Measurements from ENCODE around the gene PRKAR2A. TPM values are rescaled to one million over a fixed set of nuclear protein-coding genes. Genes with fewer than 3 reads are reported as not detected.

The PRKAR2A gene
- total RNA-seq, 2 donors from 2014 or later: 38.9 to 41.2 TPM

GRCh38 chr3:48881006-48881405 is 33.3 kb upstream of the PRKAR2A start:
- TF ChIP-seq CTCF (conservative IDR thresholded peaks at IDR 0.05): no peak
- no peak overlapping the region for H3K4me3 ChIP-seq (ENCODE audit: low read length)
- H3K9ac ChIP-seq (ENCODE audit: extremely low read depth, low read length, poor library complexity, severe bottlenecking): no peak overlapping the region
- no peak overlapping the region for H3K4me3 Mint-ChIP-seq
- no peaks in the 10 kb centered on the region for H3K27me3 ChIP-seq (ENCODE audit: control insufficient read depth, insufficient read depth, low read length, poor library complexity, severe bottlenecking)
- H3K36me3 ChIP-seq (ENCODE audit: control insufficient read depth, insufficient read depth, low read length): no peaks in the 10 kb centered on the region
- H3K9me3 Mint-ChIP-seq: no peaks in the 10 kb centered on the region
- H3K36me3 Mint-ChIP-seq (ENCODE audit: low read depth): peaks cover 7% of the 10 kb centered on the region
- no peaks in the 10 kb centered on the region for H3K9me3 ChIP-seq (ENCODE audit: control insufficient read depth, low read length)
- H3K27ac ChIP-seq (ENCODE audit: low read depth, low read length): no peak overlapping the region
- H3K4me1 Mint-ChIP-seq: peaks cover 1% of the 10 kb centered on the region
- 94 to 99% methylated on average over 3 of the region's 3 CpGs for WGBS, 2 experiments (ENCODE audit: insufficient coverage in 1 of 2, insufficient read length in 1 of 2)
- no peaks in the 10 kb centered on the region for H3K4me1 ChIP-seq (ENCODE audit: control insufficient read depth, insufficient read depth, low read length)
- peak overlapping the region; percentile 16 for H3K27ac Mint-ChIP-seq
- H3K27me3 Mint-ChIP-seq (ENCODE audit: insufficient read depth): no peaks in the 10 kb centered on the region
- DNase-seq: no peak

DNA sequence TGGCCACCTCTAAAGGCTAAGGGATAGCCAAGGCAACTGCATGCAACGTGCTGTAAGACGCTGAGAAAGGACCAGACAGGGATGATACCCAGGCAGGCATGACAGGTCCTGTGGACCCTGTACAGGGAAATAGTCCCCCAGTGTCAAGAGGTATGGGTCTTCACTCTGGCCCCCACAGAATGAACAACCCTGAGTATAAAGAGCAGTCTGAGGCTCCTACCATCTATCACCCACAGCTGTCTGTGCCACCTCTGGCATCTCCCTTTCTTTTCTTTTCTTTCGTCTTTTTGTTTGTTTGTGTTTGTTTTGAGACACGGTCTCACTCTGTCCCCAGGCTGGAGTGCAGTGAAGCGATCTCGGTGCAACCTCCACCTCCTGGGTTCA is 32.3 kb upstream of the PRKAR2A start:
- Histone ChIP-seq H3K9me3 (ENCODE audit: control insufficient read depth, low read length) (no peaks in the 10 kb centered on the region), H3K9ac (ENCODE audit: extremely low read depth, low read length, poor library complexity, severe bottlenecking) (no peak overlapping the region), H3K4me3 (ENCODE audit: low read length) (no peak overlapping the region), H3K27ac (ENCODE audit: low read depth, low read length) (no peak overlapping the region), H3K36me3 (ENCODE audit: control insufficient read depth, insufficient read depth, low read length) (no peaks in the 10 kb centered on the region), H3K4me1 (ENCODE audit: control insufficient read depth, insufficient read depth, low read length) (no peaks in the 10 kb centered on the region), H3K27me3 (ENCODE audit: control insufficient read depth, insufficient read depth, low read length, poor library complexity, severe bottlenecking) (no peaks in the 10 kb centered on the region)
- Mint-ChIP-seq H3K27me3 (ENCODE audit: insufficient read depth) (no peaks in the 10 kb centered on the region), H3K9me3 (no peaks in the 10 kb centered on the region), H3K4me3 (no peak overlapping the region), H3K4me1 (peaks cover 1% of the 10 kb centered on the region), H3K36me3 (ENCODE audit: low read depth) (peaks cover 7% of the 10 kb centered on the region), H3K27ac (peak overlapping the region; percentile 50)
- 87 to 95% methylated on average over 3 to 6 of the region's 6 CpGs for WGBS, 2 experiments (ENCODE audit: insufficient coverage in 1 of 2, insufficient read length in 1 of 2)
- TF ChIP-seq CTCF (conservative IDR thresholded peaks at IDR 0.05): no peak
- DNase-seq: no peak

DNA sequence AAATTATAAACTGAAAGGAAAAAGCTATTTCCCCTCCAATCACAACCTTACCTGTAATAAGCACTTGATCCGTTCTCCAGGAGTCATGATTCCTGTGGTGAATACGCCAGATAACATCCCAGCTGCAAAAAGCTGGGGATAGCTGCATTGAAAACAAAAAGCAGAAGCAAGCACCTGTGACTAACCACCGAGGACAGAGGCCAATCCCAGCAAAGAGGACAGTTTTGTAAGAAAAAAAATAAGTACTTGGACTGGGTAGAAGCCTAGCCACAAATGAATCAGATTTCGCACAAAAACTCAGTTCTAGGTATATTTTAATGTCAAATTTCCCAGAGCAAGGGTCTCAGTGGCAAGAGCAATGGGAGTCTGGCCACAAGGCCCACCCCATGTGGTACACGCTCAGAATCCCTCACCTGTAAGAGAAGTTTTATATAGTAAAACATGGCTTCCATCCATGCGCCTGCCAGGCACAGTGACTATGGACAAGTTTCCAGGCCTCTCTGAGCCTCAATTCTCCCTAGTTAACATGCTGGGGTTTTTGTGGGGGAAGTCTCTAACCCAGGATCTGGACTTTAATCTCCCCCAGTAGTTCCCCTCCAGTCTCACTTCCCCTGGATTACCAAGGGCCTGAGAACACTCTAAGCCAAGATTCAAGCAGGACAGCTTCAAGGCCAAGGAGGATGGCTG is 31.8 kb upstream of the PRKAR2A start:
- peaks cover 1% of the 10 kb centered on the region for H3K4me1 Mint-ChIP-seq
- Histone ChIP-seq H3K27me3 (ENCODE audit: control insufficient read depth, insufficient read depth, low read length, poor library complexity, severe bottlenecking) (no peaks in the 10 kb centered on the region), H3K27ac (ENCODE audit: low read depth, low read length) (no peak overlapping the region), H3K9ac (ENCODE audit: extremely low read depth, low read length, poor library complexity, severe bottlenecking) (no peak overlapping the region), H3K4me3 (ENCODE audit: low read length) (no peak overlapping the region), H3K36me3 (ENCODE audit: control insufficient read depth, insufficient read depth, low read length) (no peaks in the 10 kb centered on the region), H3K4me1 (ENCODE audit: control insufficient read depth, insufficient read depth, low read length) (no peaks in the 10 kb centered on the region), H3K9me3 (ENCODE audit: control insufficient read depth, low read length) (no peaks in the 10 kb centered on the region)
- no peak overlapping the region for H3K4me3 Mint-ChIP-seq
- H3K27ac Mint-ChIP-seq: peak overlapping the region; percentile 50
- TF ChIP-seq CTCF (conservative IDR thresholded peaks at IDR 0.05): no peak
- no peak for DNase-seq
- peaks cover 7% of the 10 kb centered on the region for H3K36me3 Mint-ChIP-seq (ENCODE audit: low read depth)
- H3K9me3 Mint-ChIP-seq: no peaks in the 10 kb centered on the region
- H3K27me3 Mint-ChIP-seq (ENCODE audit: insufficient read depth): no peaks in the 10 kb centered on the region
- WGBS, 2 experiments (ENCODE audit: insufficient coverage in 1 of 2, insufficient read length in 1 of 2): 87 to 88% methylated on average over 4 to 6 of the region's 6 CpGs
